Calu3 (cell line): ENCODE measurements around the gene CMTR2. TPM values are rescaled to one million over a fixed set of nuclear protein-coding genes. Genes with fewer than 3 reads are reported as not detected.

Experiments
- BruUV-seq: library from RNA; stranded (reverse); fragments of 400-500 nt; replicated peaks from 2 replicates; lab custom pipeline; 2021; lab: Mats Ljungman, UMichigan
- CTCF ChIA-PET: fragments of 300-600 bp; sonication (Branson Sonifier 250); formaldehyde crosslinking; loops from one replicate; lab custom pipeline; 2022; ENCODE audit warnings: antibody characterized with exemption; lab: Charles Lee
- DNase-seq: peaks from one replicate; pipeline ENCODE4 v3.0.0; 2022
- H3K27ac Mint-ChIP-seq: one replicate; pipeline ENCODE4 v1.8.0; 2022; ENCODE audit warnings: mixed read lengths; ENCODE audit not compliant: unreplicated experiment
- H3K27me3 Mint-ChIP-seq: one replicate; pipeline ENCODE4 v1.8.0; 2022; ENCODE audit warnings: mixed read lengths; ENCODE audit not compliant: unreplicated experiment
- H3K36me3 Mint-ChIP-seq: one replicate; pipeline ENCODE4 v1.8.0; 2022; ENCODE audit warnings: mild to moderate bottlenecking, moderate library complexity, mixed read lengths; ENCODE audit not compliant: insufficient read depth, unreplicated experiment
- H3K4me1 Mint-ChIP-seq: one replicate; pipeline ENCODE4 v1.8.0; 2022; ENCODE audit warnings: mild to moderate bottlenecking, low read depth, mixed read lengths; ENCODE audit not compliant: unreplicated experiment
- H3K4me3 Mint-ChIP-seq: one replicate; pipeline ENCODE4 v1.8.0; 2022; ENCODE audit warnings: mild to moderate bottlenecking, low read depth, moderate library complexity, mixed read lengths; ENCODE audit not compliant: unreplicated experiment
- H3K9me3 Mint-ChIP-seq: one replicate; pipeline ENCODE4 v1.8.0; 2022; ENCODE audit warnings: low read depth, mixed read lengths; ENCODE audit not compliant: unreplicated experiment
- CTCF ChIP-seq: fragments of 200-600 bp; IDR thresholded peaks from one replicate; pipeline ENCODE4 v1.8.0; 2022; ENCODE audit warnings: antibody characterized with exemption; ENCODE audit not compliant: unreplicated experiment
- intact Hi-C: fragments of 100-400 bp; cut with micrococcal nuclease; formaldehyde crosslinking; loops from one replicate; pipeline ENCODE4 v1.10.0; 2022; ENCODE audit not compliant: unreplicated experiment
- total RNA-seq: library from RNA; stranded (reverse); gene quantifications from 2 replicates; pipeline ENCODE4 v1.2.3, GENCODE V29; 2022

The CMTR2 gene
- total RNA-seq, 1 experiment from 2014 or later = 45.0 TPM

GRCh38 chr16:71282943-71283342 is 6.3 kb downstream of the CMTR2 start:
- DNase-seq = no peak
- no peak overlapping the region for H3K4me3 Mint-ChIP-seq
- intact Hi-C loops = no loop called here
- peaks cover 40% of the 10 kb centered on the region for H3K36me3 Mint-ChIP-seq
- no peaks in the 10 kb centered on the region for H3K9me3 Mint-ChIP-seq
- no TSS peak for BruUV-seq
- no peak for TF ChIP-seq CTCF
- no peak overlapping the region for H3K27ac Mint-ChIP-seq
- H3K4me1 Mint-ChIP-seq = peaks cover 15% of the 10 kb centered on the region
- CTCF ChIA-PET = no interaction called here
- H3K27me3 Mint-ChIP-seq = no peaks in the 10 kb centered on the region

GRCh38 chr16:71276589-71277334 is 12.4 kb downstream of the CMTR2 start:
- CTCF ChIA-PET = interaction anchor here (0.6 kb wide), 1 partner anchor 1377 kb away, joined by 3 read pairs; no protein-coding TSS in a partner anchor
- Mint-ChIP-seq H3K9me3 (peaks cover 10% of the 10 kb centered on the region), H3K4me1 (no peaks in the 10 kb centered on the region), H3K4me3 (no peak overlapping the region), H3K36me3 (no peaks in the 10 kb centered on the region), H3K27me3 (no peaks in the 10 kb centered on the region), H3K27ac (no peak overlapping the region)
- intact Hi-C loops = no loop called here
- BruUV-seq = no TSS peak
- TF ChIP-seq CTCF = no peak
- no peak for DNase-seq

GRCh38 chr16:71273384-71273783 is 15.8 kb downstream of the CMTR2 start:
- Mint-ChIP-seq H3K27me3 (no peaks in the 10 kb centered on the region), H3K4me3 (no peak overlapping the region), H3K4me1 (no peaks in the 10 kb centered on the region), H3K27ac (no peak overlapping the region), H3K9me3 (peaks cover 10% of the 10 kb centered on the region), H3K36me3 (no peaks in the 10 kb centered on the region)
- CTCF ChIA-PET = no interaction called here
- intact Hi-C loops = no loop called here
- DNase-seq = no peak
- no peak for TF ChIP-seq CTCF
- BruUV-seq = no TSS peak

GRCh38 chr16:71264299-71264698 is 24.9 kb downstream of the CMTR2 start:
- no peak for DNase-seq
- no TSS peak for BruUV-seq
- Mint-ChIP-seq H3K36me3 (no peaks in the 10 kb centered on the region), H3K27me3 (peaks cover 34% of the 10 kb centered on the region), H3K4me1 (no peaks in the 10 kb centered on the region), H3K4me3 (no peak overlapping the region), H3K27ac (no peak overlapping the region), H3K9me3 (no peaks in the 10 kb centered on the region)
- TF ChIP-seq CTCF = no peak
- intact Hi-C loops = no loop called here
- CTCF ChIA-PET = no interaction called here
